HL-60/S4 treated with phorbol 12-myristate 13-acetate at 8.2 ng/mL for 4 days and 3 days (cell line): ENCODE data around the gene DROSHA.
"Not testable (repeated sequence)": the region's sequence is repeated elsewhere in the genome, so short reads cannot be mapped to it uniquely, and the experiment has no call there.

Source experiments
- in situ Hi-C: fragments of 300-500 bp; cut with MboI; formaldehyde crosslinking; loops from 2 replicates; pipeline ENCODE4 v1.15.0; 2022; ENCODE audit warnings: low sequenced_read_pairs

DROSHA gene

DNA sequence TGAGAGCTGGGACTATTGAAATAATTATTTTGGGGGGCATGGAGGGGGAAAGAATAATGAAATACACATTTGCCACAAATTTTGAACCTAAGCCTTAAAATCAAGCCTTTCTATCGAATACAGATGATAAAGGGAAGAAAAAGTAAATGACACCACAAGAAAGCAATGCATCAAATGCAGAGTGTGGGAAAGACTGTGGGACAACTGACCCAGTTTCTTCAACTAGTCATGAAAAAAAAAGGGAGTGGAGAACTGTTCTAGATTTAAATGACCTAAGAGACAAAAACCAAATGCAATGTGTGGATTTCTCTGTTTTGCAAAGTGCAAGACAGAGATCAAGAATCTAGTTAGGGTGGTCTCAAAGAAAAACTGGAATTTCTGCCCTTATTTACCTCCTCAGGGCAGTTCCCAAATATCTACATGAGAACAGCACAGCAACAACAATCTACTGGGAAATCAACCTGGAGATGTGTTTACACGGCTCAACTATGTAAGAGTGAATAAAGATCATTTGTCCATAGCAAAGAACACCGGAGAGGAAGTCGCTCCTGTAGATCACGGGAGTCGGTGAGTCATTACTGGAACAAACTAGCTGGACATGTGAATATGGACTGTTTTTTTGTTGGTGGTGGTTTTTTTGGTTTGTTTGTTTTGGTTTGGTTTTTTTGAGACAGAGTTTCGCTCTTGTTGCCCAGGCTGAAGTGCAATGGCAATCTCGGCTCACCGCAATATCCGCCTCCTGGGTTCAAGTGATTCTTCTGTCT lies 145.9 kb downstream of the DROSHA start:
- in situ Hi-C loops = no loop called here

DNA sequence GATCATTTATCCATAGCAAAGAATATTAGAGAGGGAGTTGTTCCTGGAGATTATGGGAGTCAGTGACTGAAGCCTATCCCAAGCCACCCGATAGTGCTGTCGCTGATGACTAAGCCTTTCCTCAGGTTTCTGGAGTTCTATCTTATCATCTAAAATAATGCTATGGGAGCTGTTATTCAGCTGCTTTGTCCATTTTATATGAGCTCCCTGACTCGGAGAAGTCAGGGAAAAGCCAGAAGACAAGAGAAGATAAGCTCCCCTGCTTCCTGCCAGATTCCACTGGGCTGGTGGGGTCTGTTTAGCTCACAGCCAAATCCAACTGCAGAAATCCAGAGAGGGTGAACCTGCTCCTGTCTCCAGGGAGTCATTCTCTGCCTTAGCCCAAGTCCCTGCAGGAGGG lies 148.2 kb downstream of the DROSHA start:
- in situ Hi-C loops = no loop called here

DNA sequence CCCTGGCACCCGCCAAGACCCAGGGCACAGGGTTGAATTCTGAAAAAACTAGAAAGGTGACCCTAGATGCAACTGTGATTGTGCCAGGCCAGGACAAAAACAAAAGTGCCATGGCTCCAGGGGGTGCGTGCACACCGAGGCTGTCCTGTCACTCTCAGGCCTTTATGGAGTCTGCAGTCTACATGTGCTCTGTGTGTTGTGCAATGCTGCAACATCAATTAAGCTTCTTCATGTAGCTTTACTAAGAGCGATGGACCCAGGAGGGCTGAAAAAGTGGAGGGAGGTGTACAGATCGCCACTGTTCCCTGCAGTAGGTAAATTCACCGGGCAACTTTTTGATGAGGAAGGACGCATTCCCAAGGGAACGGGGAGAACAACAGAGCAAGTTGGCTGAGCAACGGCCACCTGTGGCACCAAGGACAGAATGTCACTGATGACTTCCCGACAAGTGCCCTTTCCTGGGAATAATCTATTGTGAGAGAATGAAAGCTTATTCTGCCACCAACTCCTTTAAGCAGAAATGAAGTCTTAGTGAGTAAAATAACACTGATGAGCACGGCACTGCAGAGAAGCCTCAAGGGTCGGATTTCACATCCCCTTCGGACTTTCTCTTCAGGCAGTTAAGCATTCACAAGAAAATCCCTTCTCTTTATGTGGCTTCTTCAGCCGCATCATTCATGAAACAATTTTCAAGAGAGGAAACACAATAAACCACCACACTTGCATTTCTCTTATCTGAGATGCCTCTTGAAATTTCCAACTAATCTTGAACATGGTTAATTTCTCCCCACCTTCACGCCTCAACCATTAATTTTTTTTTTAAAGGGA lies 149.6 kb downstream of the DROSHA start:
- in situ Hi-C loops = no loop called here

DNA sequence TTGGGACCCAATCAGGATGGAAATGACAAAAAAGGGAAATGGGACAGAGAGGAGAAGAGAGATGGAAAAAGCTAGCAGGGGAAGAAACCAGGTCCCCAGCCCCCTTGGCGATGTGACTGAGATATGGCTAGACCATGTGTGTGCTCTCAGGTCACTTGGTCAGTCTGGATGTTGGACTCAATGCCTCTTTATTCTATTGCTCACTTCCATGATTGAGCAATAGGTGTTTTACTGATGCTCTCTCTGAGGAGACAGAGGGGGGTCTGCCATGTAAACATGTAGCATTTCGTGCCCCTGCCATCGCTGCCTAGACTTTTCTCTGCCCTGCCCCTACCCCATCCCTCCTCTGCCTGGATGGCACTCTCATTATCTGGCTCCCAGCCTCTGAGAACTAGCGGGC lies 150.6 kb downstream of the DROSHA start:
- in situ Hi-C loops = no loop called here

DNA sequence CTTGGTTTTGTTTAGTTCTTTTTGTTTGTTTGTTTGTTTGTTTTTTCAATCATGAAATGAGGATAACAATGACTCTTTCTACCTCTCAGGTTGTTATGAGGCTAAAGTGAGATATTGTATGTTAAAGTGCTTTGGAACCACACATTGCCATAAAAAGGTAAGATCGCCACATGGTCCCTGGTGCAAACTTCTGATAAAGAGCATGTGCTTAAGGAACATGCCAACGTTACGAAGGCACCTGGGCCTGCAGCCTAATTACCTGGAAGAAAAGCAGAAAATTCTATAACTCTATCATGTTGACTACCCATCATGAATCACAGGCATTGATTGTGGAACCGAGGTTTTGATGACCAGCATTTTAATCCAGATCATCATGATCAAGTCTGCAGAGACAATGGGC lies 151.8 kb downstream of the DROSHA start:
- in situ Hi-C loops = no loop called here

DNA sequence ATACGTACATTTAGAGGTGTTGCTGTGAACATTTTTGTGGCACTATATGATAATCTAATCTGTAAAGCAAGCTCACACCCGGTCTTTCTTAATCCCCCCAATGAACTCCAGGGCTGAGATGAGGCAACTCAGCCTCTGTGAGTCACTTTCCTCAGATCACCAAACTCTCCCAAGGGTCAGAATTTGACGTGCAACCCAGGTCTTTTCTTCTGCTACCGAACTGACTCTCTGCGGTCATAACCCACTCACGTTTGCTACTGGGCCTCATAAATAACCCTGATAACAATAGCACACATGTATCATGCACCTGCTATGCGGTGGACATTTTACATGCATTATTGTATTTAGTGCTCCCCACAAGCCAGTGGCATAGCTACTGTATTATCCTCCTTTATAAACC lies 153.1 kb downstream of the DROSHA start:
- in situ Hi-C loops = no loop called here

DNA sequence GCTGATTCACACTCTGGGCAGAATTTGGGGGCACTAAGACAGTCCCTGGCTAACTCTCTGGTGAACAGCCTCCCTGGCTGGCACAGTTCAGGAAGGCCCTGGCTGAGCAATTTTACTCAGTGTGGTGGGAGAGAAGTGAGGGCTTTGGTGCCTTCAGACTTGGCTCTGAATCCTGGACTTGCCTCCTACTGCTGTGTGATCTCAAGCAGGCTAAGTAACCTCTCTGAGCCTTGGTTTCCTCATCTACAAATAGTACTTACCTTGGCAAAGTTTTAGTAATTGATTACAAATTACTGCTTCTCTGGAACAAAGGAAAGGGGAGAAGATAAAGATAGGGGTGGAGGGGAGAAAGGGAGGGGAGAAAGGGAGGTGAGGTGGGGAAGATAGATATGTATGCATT lies 153.8 kb downstream of the DROSHA start:
- in situ Hi-C loops = no loop called here

DNA sequence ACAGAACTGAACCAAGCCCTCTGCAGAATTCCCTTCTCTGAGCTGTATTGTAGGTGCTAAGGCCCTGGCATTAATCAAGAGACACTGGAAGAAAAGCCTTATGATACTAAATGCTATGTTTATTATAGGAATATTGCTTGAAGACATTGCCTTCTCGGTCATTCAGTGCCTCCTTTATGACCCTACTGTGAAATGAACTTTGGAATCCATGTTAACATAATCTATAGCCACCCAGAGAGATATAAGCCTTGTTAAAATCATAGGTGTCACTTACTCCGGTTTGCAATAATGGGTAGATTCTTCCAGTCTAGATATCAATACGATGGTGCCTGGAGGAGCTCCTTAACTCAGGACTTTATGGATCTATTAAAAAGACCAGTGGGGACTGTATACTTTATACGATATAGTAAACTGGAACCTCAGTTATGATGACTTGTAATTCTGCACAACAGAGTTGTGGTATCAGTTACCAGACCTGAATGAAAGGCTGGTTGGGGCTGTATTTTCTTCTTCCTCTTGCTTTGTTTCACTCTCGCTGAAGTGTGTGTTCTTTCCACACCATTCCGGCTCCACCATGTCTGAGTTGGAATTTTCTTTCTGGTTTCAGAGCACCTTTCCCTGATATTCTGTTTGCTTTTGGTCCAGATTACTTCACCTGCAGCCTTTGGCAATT lies 154.5 kb downstream of the DROSHA start:
- in situ Hi-C loops = no loop called here

DNA sequence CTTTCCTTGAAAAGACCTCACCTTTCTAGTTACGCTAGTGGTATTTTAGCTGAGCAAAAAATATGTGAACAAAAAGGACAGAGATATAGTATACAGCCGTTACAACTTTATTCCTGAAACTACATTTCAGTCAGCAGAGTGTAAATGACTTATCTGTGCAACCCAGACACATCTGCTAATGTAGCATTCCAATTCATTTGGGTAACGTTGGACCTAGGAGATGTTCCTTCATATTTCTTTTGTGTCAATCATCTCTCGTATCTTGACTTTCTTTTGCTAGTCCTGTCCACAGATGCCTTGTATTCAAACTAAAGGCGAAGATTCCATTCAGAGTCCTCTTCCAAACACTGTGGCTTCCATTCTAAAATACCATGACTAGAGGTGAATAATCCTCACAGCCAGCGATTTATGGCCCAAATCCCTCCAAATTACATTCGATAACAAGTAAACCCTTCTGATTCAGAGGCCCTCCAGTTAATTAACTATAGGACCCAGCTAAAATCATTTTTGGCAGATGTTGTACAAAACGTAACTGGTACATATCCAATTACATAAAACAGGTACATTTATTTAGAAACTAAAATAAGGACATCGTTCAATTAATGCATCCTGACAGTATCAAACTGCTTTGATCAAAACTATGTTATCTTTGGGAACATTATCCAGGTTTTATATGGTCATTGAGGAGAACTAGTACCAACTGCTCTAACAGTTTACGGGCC lies 155.7 kb downstream of the DROSHA start:
- in situ Hi-C loops = no loop called here

DNA sequence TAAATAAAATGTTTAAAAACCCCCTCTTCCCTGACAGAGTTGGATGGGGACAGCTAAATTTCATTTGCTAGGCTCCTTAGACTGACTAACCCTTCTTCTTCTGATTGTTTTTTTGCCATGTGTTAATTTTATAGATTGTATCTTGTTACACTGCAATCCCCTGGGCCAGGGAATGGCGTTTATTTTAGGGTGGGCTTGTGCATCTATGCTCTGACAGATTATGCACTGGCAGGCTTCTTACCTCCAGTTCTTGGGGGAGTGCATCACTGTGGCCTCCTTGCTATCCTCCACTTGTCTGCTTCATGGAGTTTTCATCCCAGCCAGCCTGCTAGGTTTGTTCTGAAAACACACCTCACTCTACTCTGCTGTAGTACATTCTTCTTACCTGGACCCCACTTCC lies 159.8 kb downstream of the DROSHA start:
- in situ Hi-C loops = no loop called here

DNA sequence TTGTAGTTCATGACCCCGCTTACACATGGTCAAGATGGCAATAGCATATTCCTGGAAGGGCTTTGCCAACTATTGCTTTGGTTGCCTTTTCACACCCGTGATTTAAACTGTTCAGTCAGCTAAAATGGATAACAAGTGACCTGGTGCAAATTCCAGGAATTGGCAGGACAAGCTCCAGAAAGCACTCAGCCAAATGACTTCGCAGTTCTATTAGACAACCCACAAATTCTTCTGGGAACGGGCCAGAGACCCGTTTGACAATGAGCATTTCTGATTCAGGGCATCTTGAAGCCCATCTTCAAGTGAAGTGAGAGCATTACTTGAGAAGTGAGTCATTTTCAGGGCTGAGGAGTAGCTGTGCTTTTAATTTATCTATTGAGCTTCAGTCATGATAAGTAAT lies 165.0 kb downstream of the DROSHA start:
- in situ Hi-C loops = no loop called here

DNA sequence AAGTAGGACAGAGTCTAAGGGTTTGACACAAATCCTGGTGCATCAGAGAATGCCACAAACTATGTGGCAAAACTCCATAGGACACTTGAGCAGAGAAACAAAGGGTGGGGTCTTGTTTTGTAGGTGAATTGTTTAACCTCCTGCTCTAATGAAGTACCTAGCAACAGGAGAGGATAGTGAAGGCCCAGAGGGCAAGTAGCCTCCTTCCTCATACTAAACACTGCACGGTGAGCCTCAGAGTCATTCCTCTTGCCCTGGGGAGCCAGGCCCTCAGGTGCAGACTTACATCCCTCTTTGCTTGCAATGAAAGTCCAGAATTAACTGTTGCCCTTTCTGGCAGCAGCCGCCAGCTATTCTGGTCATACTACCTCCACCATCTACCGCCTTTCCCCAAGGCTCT lies 166.1 kb downstream of the DROSHA start:
- in situ Hi-C loops = no loop called here

DNA sequence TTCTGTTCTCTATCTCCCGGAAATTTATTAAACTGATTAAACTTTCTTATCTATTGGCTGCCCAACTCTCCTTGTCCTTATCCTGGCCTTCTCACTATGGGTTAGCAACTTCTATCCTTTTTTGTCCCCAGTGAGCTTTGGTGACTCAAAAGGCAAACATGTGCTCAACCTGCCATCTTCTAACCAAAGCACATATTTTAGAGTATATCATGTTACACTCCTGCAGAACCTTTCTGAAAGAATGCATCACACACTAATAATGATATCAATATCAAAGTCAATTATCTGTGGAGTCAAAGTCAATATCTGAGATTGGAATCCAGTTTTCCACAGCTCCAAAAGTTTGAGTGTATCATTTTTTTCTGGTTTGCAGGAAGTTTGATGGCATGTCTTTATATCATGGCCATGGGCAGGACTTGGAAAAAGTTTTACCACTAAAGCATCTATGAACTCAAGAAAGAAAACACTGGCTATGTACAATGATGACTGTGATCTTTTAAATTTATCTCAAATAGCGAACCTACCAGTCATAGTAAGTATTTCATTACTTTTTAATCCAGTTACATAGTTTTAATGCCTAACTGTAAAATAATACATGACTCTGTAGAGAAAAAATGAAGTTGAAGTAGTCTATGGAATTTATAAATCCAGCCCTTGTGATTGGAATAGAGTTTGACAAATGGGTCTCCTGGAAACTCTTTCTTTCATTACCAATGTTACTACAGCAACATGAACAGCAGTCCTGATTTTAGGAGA lies 166.8 kb downstream of the DROSHA start:
- in situ Hi-C loops = no loop called here

DNA sequence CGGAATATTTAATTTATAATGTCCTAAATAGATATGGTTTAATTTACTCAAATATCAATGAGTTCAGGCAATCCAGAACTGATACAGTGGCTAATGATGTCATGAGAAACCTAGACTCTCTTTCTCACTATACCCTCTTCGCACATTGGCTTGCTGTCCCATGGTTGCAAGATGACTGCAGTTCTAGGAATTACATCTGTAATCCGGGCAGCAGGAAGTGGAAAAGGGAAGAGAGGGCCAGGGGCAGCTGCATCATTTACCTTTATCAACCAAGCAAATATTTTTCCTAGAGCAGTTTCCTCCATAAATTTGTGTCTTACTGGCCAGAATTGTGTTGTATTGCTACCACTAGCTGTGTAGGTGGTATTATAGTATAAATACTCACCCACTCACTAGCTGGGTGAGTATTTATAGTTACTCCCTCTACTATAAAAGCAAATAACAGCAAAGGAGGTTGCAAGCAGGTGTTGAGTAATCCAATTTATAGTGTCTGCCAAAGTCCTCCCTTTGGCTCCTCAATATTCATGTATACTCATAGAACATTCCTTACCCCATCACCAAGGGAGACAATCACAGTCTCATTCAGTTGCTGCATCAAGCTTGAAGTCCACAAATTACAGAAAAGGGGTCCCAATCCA lies 168.8 kb downstream of the DROSHA start:
- in situ Hi-C loops = no loop called here

DNA sequence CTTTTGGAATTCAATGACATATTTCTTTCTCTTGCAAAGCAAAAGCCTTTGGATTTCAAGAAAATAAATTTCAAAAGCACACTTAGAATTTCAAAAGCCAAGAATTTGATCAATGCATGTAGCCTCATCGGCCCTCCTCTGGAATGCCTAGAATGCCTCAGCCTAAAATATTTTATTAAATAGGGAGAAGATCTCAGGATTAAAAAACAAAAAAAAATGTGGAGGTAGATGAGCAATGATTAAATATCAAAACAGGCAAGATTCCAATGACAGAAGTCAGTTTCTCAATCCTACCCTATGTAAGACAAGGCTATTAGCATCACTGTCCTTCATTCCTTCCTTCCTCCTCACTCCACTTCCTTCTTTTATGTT lies 169.4 kb downstream of the DROSHA start:
- in situ Hi-C loops = no loop called here

DNA sequence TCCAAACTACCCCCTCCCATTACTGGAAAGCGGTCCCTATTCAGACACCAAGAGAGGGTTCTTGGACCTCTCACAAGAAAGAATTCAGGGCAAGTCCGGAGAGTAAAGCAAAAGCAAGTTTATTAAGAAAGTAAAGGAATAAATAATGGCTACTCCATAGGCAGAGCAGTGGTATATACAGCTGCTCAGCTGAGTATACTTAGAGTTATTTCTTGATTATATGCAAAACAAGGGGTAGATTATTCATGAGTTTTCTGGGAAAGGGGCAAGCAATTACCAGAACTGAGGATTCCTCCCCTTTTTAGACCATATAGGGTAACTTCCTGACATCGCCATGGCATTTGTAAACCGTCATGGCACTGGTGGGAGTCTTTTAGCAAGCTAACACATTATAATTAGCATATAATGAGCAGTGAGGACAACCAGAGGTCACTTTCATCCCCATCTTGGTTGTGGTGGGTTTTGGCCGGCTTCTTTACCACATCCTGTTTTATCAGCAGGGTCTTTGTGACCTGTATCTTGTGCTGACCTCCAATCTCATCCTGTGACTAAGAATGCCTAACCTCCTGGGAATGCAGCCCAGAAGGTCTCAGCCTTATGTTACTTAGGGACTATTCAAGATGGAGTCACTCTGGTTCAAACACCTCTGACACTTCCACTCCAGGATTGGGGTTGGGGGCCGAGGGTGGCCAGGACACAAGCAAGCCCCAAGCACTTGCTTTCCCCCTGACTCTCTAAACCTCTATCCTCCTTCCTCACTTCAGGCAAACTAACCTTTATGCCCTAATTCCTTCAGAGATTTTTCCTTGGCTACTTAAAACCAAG lies 170.0 kb downstream of the DROSHA start:
- in situ Hi-C loops = not testable (repeated sequence)

DNA sequence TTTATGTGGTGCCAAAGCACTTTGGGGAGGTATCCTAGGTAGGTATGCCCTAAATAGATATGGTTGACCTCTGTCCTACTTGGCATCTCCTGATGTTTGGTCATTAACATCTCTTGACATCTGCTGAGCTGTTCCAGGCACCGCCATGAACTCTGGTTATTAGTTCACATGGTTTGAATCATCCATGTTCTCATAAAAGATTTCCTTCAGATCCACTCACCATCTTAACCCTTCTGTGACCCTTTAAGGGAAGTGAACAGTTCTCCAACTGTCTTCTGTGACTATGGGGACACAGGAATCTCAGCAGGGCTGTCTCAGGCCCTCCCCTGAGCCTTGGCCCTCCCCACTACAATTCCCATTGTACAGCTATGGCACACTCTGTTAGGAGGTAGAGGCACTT lies 170.7 kb downstream of the DROSHA start:
- in situ Hi-C loops = no loop called here

DNA sequence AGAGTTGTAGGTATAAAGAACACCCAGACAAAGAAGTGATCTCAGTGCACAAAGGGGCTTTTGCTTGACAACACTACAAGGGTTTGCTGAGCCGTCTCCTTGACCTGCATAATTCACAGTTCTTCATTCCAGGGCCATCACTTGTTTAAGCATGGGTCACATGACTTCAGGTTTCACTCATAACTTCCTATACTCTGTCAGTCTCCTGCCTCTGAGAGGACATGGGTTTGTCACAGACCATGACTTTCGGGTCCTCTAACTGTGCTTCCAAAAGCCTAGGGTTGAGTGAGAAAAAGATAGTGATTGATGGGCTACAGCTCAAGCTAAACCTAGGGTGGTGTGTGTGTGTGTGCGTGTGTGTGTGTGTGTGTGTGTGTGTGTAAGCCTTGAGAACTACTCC lies 172.1 kb downstream of the DROSHA start:
- in situ Hi-C loops = no loop called here

DNA sequence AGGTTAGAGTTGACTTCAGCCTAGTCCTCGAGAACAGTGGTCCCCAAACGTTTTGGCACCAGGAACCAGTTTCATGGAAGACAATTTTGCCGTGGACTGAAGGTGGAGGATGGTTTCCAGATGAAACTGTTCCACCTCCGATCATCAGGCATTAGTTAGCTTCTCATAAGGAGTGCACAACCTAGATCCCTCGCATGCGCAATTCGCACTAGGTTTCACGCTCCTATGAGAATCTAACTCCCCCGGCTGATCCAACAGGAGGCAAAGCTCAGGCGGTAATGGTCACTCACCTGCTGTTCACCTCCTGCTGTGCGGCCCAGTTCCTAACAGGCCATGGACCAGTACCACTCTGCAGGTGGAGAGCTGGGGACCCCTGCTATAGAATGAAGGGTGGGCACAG lies 174.9 kb downstream of the DROSHA start:
- in situ Hi-C loops = no loop called here
